Kidney (tissue), 14 donors: ENCODE measurements around the gene ZNF423. TPM values are rescaled to one million over a fixed set of nuclear protein-coding genes. Genes with fewer than 3 reads are reported as not detected.

Source experiments
- DNase-seq, 5 donors: peaks; one replicate each; pipeline ENCODE4 v3.0.0-alpha.2; 2013 to 2020
- FAIRE-seq: peaks from 2 replicates; lab custom pipeline; 2012; peaks lifted over from hg19 to GRCh38; lab: Jason Lieb, UNC
- H3K27ac ChIP-seq, 2 donors: one replicate each; pipeline ENCODE4 v1.7.0; 2013; ENCODE audit warnings: low read depth in 2 of 2, low read length in 2 of 2, inconsistent platforms in 1 of 2
- H3K27me3 ChIP-seq: one replicate; pipeline ENCODE4 v1.7.1; 2013; ENCODE audit warnings: low read length, inconsistent platforms; ENCODE audit not compliant: control insufficient read depth, insufficient read depth
- H3K36me3 ChIP-seq, 3 donors: one replicate each; pipeline versions ENCODE4 v1.7.0 to v1.7.1; 2013; ENCODE audit warnings: low read length in 3 of 3, control low read depth in 1 of 3, inconsistent platforms in 1 of 3; ENCODE audit not compliant: insufficient read depth in 3 of 3, control insufficient read depth in 2 of 3
- H3K4me1 ChIP-seq, 3 donors: one replicate each; pipeline versions ENCODE4 v1.7.0 to v1.7.1; 2013; ENCODE audit warnings: low read length in 3 of 3, inconsistent platforms in 1 of 3, low read depth in 1 of 3; ENCODE audit not compliant: control insufficient read depth in 2 of 3, insufficient read depth in 2 of 3
- H3K4me3 ChIP-seq, 3 donors: one replicate each; pipeline versions ENCODE4 v1.7.0 to v1.8.1; 2013; ENCODE audit warnings: low read length in 3 of 3, control low read depth in 1 of 3, inconsistent platforms in 1 of 3
- H3K9ac ChIP-seq, 3 donors: one replicate each; pipeline versions ENCODE4 v1.7.0 to v1.7.1; 2013; ENCODE audit warnings: low read length in 3 of 3, control low read depth in 1 of 3, inconsistent platforms in 1 of 3
- H3K9me3 ChIP-seq, 3 donors: one replicate each; pipeline versions ENCODE4 v1.7.0 to v1.7.1; 2013; ENCODE audit warnings: low read length in 3 of 3, control low read depth in 1 of 3, inconsistent platforms in 1 of 3; ENCODE audit not compliant: control insufficient read depth in 2 of 3, insufficient read depth in 1 of 3
- intact Hi-C: fragments of 100-400 bp; cut with DNase I; formaldehyde crosslinking; loops from one replicate; pipeline ENCODE4 v1.11.1; 2022
- polyA plus RNA-seq: library from polyadenylated mRNA; stranded (reverse); fragments of 350-450 nt; fragmentation: Illumina TruSeq; extraction: RNeasy Lipid Tissue Mini Kit (QIAGEN cat#74804); gene quantifications from one replicate; pipeline ENCODE4 v1.2.3, GENCODE V29; 2014; ENCODE audit warnings: low read depth, low replicate concordance; ENCODE audit not compliant: insufficient read depth
- total RNA-seq: library from RNA; stranded (reverse); fragmentation: NEBNext Ultra II Directional; extraction: Animal tissue kit (Norgen Biotek cat#: 25700); gene quantifications from one replicate; pipeline ENCODE4 v1.2.1, GENCODE V29; 2021
- TF ChIP-seq, protein P1 (sequence below): IDR thresholded peaks from 3 replicates; pipeline ENCODE4 v1.5.1; 2012; ENCODE audit warnings: mild to moderate bottlenecking, moderate library complexity, borderline replicate concordance; ENCODE audit not compliant: insufficient read depth; ENCODE audit errors: extremely low read depth
- donor health status: control.
- donor health status: control.
- donor health status: control.
- donor health status: control.
- donor health status: control.
- donor health status: DM: yes; HTN: yes; CAD: no.
- donor health status: Normal renal cell carcinoma (clear cell type).

Gene ZNF423
- total and polyA plus RNA-seq, 2 donors from 2014 or later: 2.0 to 8.4 TPM

DNA sequence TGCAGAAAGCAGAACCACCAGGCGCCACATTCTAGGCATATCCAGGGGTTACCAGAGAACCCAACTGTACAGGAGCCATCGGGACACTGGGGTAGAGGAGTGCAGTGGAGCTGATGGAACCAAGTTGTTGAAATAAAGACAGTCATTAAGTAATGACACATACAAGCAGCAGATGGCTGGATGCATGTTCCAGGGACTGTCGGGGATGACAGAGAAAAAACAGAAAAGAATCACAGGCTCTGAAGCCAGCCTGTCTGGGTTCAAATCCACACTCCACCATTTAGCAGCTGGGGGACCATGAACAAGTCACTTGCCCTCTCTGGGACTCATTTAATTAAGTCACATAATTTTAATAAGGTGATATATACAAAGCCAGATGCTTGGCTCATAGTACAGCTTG lies 117.1 kb downstream of the ZNF423 start:
- Histone ChIP-seq H3K27ac (no peak overlapping the region), H3K4me3 (no peak overlapping the region), H3K9me3 (no peaks in the 10 kb centered on the region), H3K4me1 (peaks cover 0 to 6% (median 2%) of the 10 kb centered on the region in 3 donors), H3K27me3 (no peaks in the 10 kb centered on the region), H3K9ac (no peak overlapping the region), H3K36me3 (no peaks in the 10 kb centered on the region)
- TF ChIP-seq, protein P1, sequence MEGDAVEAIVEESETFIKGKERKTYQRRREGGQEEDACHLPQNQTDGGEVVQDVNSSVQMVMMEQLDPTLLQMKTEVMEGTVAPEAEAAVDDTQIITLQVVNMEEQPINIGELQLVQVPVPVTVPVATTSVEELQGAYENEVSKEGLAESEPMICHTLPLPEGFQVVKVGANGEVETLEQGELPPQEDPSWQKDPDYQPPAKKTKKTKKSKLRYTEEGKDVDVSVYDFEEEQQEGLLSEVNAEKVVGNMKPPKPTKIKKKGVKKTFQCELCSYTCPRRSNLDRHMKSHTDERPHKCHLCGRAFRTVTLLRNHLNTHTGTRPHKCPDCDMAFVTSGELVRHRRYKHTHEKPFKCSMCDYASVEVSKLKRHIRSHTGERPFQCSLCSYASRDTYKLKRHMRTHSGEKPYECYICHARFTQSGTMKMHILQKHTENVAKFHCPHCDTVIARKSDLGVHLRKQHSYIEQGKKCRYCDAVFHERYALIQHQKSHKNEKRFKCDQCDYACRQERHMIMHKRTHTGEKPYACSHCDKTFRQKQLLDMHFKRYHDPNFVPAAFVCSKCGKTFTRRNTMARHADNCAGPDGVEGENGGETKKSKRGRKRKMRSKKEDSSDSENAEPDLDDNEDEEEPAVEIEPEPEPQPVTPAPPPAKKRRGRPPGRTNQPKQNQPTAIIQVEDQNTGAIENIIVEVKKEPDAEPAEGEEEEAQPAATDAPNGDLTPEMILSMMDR: no peak
- intact Hi-C loops: no loop called here
- DNase-seq (no peak), FAIRE-seq (no peak)

DNA sequence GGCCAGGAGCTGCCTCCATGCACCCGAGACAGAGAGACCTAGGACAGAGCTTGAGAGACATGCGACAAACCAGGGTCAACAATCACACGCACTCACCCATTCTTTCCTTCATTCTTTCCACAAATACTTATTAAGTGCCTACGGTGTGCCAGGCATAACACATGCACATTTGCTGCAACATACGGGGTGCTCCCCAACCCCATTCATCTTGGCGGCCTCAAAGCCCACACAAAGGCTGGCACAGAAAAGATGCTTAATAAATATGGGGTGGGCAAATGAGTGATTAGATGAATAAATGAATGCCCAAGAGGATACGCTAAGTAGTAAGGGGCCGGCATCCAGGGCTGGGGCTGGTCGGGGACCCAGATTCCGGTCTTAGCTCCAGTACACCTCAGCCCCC lies 117.9 kb downstream of the ZNF423 start:
- Histone ChIP-seq H3K9ac (no peak overlapping the region), H3K4me1 (peaks cover 0 to 6% (median 0%) of the 10 kb centered on the region in 3 donors), H3K4me3 (no peak overlapping the region), H3K27ac (no peak overlapping the region), H3K36me3 (no peaks in the 10 kb centered on the region), H3K27me3 (no peaks in the 10 kb centered on the region), H3K9me3 (no peaks in the 10 kb centered on the region)
- FAIRE-seq: no peak
- TF ChIP-seq, protein P1: no peak
- intact Hi-C loops: no loop called here
- DNase-seq: no peak

DNA sequence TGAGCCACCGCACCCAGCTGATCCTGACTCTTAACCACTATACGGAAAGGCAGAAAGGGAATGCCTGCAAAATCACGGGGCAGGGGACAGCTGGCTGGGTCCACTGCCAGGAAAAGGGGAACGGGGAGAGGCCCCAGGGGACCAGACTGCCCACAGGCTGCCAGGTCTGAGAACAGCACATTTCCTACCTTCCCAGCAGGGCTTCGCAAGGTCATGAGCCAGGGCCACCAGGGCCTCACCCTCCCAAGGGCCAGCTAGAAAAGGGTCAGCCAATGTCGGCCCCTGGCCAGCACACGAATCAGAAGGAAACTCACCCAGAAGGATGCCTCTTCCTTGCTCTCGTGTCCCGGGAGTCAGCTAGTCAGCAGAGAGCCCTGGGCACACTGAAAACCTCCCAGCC lies 118.4 kb downstream of the ZNF423 start:
- Histone ChIP-seq H3K36me3 (no peaks in the 10 kb centered on the region), H3K4me1 (peaks cover 0 to 6% (median 0%) of the 10 kb centered on the region in 3 donors), H3K9ac (no peak overlapping the region), H3K27ac (no peak overlapping the region), H3K4me3 (no peak overlapping the region), H3K27me3 (no peaks in the 10 kb centered on the region), H3K9me3 (no peaks in the 10 kb centered on the region)
- DNase-seq: no peak
- FAIRE-seq: no peak
- TF ChIP-seq, protein P1: no peak
- intact Hi-C loops: no loop called here

DNA sequence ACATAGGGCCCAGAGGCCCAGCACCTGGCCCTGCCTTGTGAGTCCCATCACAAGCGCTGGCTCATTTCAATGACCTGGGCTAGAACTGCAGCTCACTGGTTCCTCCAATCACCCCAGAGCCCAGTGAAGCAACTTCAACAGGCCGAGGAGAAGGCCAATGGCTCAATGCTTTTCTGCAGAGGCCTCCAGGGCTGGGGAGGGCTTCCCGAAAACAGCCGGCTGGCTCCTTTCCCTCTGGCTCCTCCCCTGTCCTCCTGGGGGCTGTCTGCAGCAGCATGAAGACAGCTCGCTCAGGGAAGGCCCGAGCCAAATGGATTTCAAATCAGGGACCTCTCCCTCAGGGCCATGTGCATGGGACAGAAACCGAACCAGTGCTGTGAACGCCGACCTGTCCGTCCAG lies 121.6 kb downstream of the ZNF423 start:
- TF ChIP-seq, protein P1: no peak
- H3K9me3 ChIP-seq: peaks cover 0 to 5% (median 0%) of the 10 kb centered on the region in 3 donors
- no peak overlapping the region for H3K4me3 ChIP-seq
- FAIRE-seq (no peak), DNase-seq (peak in 4 of 5 donors; percentile 51 to 89 (median 70))
- H3K36me3 ChIP-seq: peaks cover 0 to 4% (median 0%) of the 10 kb centered on the region in 3 donors
- no peak overlapping the region for H3K9ac ChIP-seq
- no peaks in the 10 kb centered on the region for H3K27me3 ChIP-seq
- H3K27ac ChIP-seq: no peak overlapping the region
- intact Hi-C loops: no loop called here
- peaks cover 0 to 6% (median 0%) of the 10 kb centered on the region in 3 donors for H3K4me1 ChIP-seq
